AG04449 (cell line): Measurements from ENCODE around the gene LAMB3.

ENCODE experiments used
- CTCF ChIA-PET: fragments of 350-600 bp; formaldehyde crosslinking; extraction: SDS; loops from one replicate; lab custom pipeline; 2021; ENCODE audit warnings: antibody characterized with exemption; lab: Yijun Ruan, JAX
- POLR2A ChIA-PET: fragments of 400-600, 350-600 bp; formaldehyde crosslinking; extraction: SDS; loops from one replicate; lab custom pipeline; 2020; ENCODE audit warnings: antibody characterized with exemption, inconsistent platforms; lab: Yijun Ruan, JAX
- DNase-seq: peaks from one replicate; pipeline ENCODE4 v3.0.0-alpha.2; 2010; ENCODE audit warnings: low read depth, low spot score
- H3K4me3 ChIP-seq: 2 replicates; pipeline ENCODE4 v1.5.1; 2011; ENCODE audit warnings: low read depth, mild to moderate bottlenecking, control low read depth, low read length
- TF ChIP-seq, protein P1 (sequence below): IDR thresholded peaks from one replicate; pipeline ENCODE4 v1.5.1; 2011; ENCODE audit warnings: mild to moderate bottlenecking, moderate library complexity, low read length, control low read depth, inconsistent platforms; ENCODE audit not compliant: insufficient read depth; ENCODE audit errors: missing control alignments

Gene LAMB3

DNA sequence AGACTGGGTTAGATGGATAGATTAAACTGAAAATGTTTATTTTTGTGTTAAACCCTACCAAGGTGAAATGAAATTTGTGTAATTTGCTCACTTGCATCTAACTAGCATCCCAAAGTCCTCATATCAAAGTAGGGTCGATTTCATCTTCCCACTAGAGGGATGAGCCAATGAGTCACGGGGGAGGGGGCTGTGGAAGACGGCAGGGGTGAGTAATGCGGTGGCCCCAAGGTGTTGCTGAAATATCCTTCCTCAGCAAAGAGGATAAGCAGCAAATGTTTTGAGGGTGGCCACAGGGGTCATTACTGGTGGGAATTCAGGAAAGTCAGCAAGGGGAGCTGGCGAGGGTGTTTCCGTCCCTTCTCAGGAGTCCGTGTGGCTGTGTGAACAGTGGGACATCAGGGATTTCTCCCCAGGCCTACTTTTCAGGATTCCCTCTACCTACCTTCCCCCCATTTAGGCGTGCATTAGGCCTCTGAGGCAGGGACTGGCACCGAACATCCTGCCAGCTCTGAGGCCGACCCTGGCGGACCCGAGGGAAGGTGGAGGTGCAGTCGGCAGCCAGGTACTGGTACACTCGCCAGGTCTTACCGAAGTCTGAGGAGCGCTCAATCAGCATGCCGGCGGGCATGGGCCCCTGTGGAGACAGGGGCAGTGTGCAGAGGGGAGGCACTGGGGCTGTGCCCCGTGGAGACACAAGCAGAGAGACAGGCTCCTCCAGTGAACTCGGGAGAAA is 18.1 kb downstream of the LAMB3 start:
- CTCF ChIA-PET: interaction anchor here (0.6 to 2.4 kb wide), 7 partner anchors 8 to 189 kb away, joined by 3 to 12 read pairs (median 4); partner anchors contain the start of gene CAMK1G
- TF ChIP-seq, protein P1, sequence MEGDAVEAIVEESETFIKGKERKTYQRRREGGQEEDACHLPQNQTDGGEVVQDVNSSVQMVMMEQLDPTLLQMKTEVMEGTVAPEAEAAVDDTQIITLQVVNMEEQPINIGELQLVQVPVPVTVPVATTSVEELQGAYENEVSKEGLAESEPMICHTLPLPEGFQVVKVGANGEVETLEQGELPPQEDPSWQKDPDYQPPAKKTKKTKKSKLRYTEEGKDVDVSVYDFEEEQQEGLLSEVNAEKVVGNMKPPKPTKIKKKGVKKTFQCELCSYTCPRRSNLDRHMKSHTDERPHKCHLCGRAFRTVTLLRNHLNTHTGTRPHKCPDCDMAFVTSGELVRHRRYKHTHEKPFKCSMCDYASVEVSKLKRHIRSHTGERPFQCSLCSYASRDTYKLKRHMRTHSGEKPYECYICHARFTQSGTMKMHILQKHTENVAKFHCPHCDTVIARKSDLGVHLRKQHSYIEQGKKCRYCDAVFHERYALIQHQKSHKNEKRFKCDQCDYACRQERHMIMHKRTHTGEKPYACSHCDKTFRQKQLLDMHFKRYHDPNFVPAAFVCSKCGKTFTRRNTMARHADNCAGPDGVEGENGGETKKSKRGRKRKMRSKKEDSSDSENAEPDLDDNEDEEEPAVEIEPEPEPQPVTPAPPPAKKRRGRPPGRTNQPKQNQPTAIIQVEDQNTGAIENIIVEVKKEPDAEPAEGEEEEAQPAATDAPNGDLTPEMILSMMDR: no peak
- no peak for DNase-seq
- H3K4me3 ChIP-seq: no peak overlapping the region
- POLR2A ChIA-PET: interaction anchor here (0.7 kb wide), 1 partner anchor 35 kb away, joined by 5 read pairs; no protein-coding TSS in a partner anchor

- CTCF ChIA-PET: interaction anchor here (0.6 to 2.4 kb wide), 4 partner anchors 9 to 67 kb away, joined by 3 to 12 read pairs (median 4); partner anchors contain the start of gene CAMK1G
- H3K4me3 ChIP-seq: no peak overlapping the region
- POLR2A ChIA-PET: no interaction called here
- TF ChIP-seq, protein P1: no peak
- peak; percentile 38 for DNase-seq
Observed at GRCh38 chr1:209633335-209633997, 18.8 kb downstream of the LAMB3 start.

DNA sequence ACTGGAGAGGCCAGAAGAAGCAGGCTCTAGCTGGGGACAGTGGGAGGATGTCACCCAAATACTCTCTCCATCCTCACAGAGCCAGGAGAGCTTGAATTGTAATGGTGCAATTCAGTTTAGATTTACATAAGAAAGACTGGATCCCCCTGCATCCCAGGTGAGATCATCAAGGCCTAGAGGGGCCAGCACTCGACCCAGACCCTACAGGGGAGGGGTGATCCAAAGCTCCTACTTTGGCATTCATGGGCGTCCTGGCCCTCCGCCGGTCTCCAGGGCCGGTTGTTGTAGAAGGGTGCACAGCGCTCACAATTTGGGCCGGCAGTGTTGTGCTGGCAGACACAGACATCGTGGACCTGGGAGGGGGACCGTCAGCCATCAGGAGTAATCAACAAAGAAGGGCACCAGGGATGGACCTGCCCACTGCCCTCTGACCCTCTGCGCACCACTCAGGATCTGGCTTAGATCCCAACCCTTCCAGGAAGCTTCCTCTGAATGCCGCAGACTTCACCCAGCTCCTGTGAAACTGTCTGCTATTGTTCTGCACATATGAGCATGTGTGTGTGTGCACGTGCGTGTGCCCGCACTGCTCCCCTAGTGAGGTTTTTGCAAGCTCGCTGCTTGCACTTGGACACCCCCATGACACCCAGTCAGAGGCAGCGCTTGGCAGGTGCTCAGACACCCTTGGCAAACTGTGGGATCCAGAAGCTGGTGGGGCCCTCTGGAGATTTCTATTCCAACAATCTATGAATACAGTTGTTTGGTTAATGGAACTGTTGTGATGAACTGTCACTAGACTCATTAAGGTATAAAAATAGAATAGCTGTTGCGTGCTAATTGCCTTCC is 21.6 kb downstream of the LAMB3 start:
- no peak overlapping the region for H3K4me3 ChIP-seq
- POLR2A ChIA-PET: no interaction called here
- TF ChIP-seq, protein P1: no peak
- CTCF ChIA-PET: interaction anchor here (0.7 to 11.3 kb wide), 17 partner anchors 8 to 117 kb away, joined by 3 to 300 read pairs (median 6); partner anchors contain the start of genes CAMK1G and LAMB3
- DNase-seq: no peak

DNA sequence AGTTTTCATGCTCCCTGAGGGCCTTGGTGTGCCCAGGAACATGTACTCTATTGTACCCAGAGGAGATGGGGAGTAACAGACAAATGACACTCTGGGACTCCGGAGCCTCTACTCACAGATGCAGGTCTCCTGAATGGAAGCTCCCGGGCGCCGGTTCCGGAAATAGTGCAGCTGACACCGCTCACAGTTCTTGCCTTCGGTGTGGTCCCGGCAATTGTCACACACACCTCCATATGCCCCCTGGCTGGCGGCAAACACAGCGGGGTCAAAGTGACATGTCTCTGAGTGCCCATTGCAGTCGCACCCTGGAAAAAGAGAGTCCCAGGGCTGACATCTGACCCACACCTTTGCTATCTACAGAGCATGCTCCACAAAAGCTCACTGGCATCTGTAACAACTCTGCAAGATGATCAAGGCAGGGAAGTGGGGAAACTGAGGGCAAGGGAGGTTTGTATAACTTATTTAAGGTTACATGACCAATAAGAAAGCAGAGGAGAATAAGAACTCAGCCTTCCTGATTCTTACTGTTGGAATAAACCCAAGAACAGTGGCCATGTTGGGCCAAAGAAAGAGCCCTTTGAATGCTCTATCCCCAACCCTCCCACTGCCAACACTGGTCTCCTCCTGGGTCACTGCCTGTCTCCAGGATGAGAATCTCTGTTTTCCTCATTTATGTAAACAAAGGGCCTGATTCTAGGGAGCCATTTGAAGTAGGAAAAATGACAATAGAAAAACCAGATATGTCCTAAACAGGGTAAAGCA is 22.4 kb downstream of the LAMB3 start:
- TF ChIP-seq, protein P1: no peak
- POLR2A ChIA-PET: no interaction called here
- H3K4me3 ChIP-seq: no peak overlapping the region
- DNase-seq: no peak
- CTCF ChIA-PET: interaction anchor here (0.8 to 11.3 kb wide), 14 partner anchors 7 to 63 kb away, joined by 3 to 300 read pairs (median 8); partner anchors contain the start of gene CAMK1G

GRCh38 chr1:209628618-209629299 is 23.5 kb downstream of the LAMB3 start:
- TF ChIP-seq, protein P1: no peak
- no peak overlapping the region for H3K4me3 ChIP-seq
- POLR2A ChIA-PET: no interaction called here
- DNase-seq: no peak
- CTCF ChIA-PET: interaction anchor here (0.8 to 11.3 kb wide), 12 partner anchors 10 to 64 kb away, joined by 3 to 300 read pairs (median 12); partner anchors contain the start of gene CAMK1G
